HL-60 (cell line): Measurements from ENCODE around the gene PRKACG.

Experiments used
- DNase-seq, 2 experiments: peaks; one replicate each; pipeline ENCODE4 v3.0.0-alpha.2; 2010 to 2020; ENCODE audit warnings: low read depth in 1 of 2, low spot score in 1 of 2
- H3K27ac ChIP-seq: fragments of 250-450 bp; sonication (Bioruptor Pico); replicated peaks from 2 replicates; pipeline ENCODE4 v1.5.1; 2020; ENCODE audit warnings: mild to moderate bottlenecking, moderate library complexity
- H3K27me3 ChIP-seq: fragments of 250-450 bp; sonication (Bioruptor Pico); 2 replicates; pipeline ENCODE4 v1.5.1; 2021; ENCODE audit warnings: mild to moderate bottlenecking, moderate library complexity; ENCODE audit not compliant: insufficient read depth, poor library complexity, severe bottlenecking
- H3K4me3 ChIP-seq: replicated peaks from 2 replicates; pipeline ENCODE4 v1.5.1; 2011; ENCODE audit warnings: mild to moderate bottlenecking, control low read depth, low read length; ENCODE audit not compliant: insufficient read depth
- GABPA ChIP-seq: IDR thresholded peaks from 2 replicates; pipeline ENCODE4 v1.6.1; 2012; ENCODE audit warnings: low read depth
- POLR2AphosphoS5 ChIP-seq: IDR thresholded peaks from 2 replicates; pipeline ENCODE4 v1.6.1; 2012; ENCODE audit warnings: low read depth
- SPI1 ChIP-seq: IDR thresholded peaks from 2 replicates; pipeline ENCODE4 v1.6.1; 2012; ENCODE audit warnings: low read depth, mild to moderate bottlenecking, borderline replicate concordance
- TF ChIP-seq, protein P1 (sequence below): IDR thresholded peaks from one replicate; pipeline ENCODE4 v1.5.1; 2011; ENCODE audit warnings: low read length, control low read depth, inconsistent platforms; ENCODE audit not compliant: insufficient read depth
- TF ChIP-seq, protein P2 (sequence below): IDR thresholded peaks from 2 replicates; pipeline ENCODE4 v1.6.1; 2012; ENCODE audit warnings: low read depth; ENCODE audit not compliant: insufficient replicate concordance

The PRKACG gene

DNA sequence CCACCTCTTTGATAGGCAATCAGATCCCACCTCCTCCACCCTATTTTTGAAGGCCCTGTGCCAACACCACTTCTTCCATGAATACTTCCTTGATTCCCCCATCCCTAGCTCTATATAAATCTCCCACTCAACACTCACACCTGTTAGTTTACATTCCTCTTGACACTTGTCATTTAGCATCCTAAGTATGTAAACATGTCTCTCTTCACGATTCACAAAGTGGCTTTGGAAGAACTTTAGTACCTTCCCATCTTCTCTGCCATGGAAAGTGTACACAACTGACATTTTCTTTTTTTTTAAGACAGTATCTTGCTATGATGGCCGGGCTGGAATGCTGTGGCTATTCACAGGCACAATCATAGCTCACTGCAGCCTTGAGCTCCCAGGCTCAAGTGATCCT, 20.2 kb upstream of the PRKACG start:
- TF ChIP-seq, protein P1, sequence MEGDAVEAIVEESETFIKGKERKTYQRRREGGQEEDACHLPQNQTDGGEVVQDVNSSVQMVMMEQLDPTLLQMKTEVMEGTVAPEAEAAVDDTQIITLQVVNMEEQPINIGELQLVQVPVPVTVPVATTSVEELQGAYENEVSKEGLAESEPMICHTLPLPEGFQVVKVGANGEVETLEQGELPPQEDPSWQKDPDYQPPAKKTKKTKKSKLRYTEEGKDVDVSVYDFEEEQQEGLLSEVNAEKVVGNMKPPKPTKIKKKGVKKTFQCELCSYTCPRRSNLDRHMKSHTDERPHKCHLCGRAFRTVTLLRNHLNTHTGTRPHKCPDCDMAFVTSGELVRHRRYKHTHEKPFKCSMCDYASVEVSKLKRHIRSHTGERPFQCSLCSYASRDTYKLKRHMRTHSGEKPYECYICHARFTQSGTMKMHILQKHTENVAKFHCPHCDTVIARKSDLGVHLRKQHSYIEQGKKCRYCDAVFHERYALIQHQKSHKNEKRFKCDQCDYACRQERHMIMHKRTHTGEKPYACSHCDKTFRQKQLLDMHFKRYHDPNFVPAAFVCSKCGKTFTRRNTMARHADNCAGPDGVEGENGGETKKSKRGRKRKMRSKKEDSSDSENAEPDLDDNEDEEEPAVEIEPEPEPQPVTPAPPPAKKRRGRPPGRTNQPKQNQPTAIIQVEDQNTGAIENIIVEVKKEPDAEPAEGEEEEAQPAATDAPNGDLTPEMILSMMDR: no peak
- TF ChIP-seq, protein P2, sequence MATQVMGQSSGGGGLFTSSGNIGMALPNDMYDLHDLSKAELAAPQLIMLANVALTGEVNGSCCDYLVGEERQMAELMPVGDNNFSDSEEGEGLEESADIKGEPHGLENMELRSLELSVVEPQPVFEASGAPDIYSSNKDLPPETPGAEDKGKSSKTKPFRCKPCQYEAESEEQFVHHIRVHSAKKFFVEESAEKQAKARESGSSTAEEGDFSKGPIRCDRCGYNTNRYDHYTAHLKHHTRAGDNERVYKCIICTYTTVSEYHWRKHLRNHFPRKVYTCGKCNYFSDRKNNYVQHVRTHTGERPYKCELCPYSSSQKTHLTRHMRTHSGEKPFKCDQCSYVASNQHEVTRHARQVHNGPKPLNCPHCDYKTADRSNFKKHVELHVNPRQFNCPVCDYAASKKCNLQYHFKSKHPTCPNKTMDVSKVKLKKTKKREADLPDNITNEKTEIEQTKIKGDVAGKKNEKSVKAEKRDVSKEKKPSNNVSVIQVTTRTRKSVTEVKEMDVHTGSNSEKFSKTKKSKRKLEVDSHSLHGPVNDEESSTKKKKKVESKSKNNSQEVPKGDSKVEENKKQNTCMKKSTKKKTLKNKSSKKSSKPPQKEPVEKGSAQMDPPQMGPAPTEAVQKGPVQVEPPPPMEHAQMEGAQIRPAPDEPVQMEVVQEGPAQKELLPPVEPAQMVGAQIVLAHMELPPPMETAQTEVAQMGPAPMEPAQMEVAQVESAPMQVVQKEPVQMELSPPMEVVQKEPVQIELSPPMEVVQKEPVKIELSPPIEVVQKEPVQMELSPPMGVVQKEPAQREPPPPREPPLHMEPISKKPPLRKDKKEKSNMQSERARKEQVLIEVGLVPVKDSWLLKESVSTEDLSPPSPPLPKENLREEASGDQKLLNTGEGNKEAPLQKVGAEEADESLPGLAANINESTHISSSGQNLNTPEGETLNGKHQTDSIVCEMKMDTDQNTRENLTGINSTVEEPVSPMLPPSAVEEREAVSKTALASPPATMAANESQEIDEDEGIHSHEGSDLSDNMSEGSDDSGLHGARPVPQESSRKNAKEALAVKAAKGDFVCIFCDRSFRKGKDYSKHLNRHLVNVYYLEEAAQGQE: no peak
- TF ChIP-seq GABPA: no peak
- no peak for TF ChIP-seq SPI1
- TF ChIP-seq POLR2AphosphoS5: no peak
- no peak for DNase-seq
- Histone ChIP-seq H3K27me3 (no peaks in the 10 kb centered on the region), H3K27ac (no peak overlapping the region), H3K4me3 (no peak overlapping the region)

DNA sequence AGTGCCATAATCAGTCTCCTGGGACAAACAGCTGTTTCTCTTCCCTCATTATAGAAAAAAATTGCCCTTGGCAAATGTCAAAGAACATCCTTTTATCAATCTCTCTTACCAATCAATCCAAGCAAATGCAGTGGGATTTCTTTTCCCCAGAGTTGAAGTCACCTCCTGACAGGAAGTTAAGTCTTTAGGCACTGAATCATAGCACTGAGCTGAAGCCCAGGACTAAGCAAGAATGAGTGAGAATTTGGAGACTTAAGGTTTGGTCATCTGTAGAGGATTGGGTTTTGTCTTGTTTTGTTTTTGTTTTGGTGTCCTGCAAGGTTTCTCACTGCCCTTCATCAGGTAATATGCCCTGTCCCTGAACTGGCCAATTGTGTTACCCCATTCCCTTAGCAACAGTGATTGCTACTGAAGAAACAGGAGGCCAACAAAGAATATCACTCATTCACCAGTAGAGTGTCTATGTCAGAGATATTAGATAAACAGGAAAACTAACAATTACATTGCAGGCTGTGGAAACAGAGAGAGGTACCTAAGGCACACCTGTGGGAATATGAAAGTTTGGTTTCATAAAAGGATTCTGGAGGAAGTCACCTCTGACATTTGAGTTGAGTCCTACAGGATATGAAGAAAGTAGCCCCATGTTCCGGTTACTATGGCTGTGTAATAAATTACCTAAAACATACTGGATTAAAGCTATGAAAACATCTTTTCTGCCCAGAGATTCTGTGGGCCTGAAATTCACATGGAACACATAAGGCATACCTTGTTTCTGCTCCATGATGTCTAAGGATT, 17.1 kb upstream of the PRKACG start:
- H3K4me3 ChIP-seq: no peak overlapping the region
- H3K27me3 ChIP-seq: no peaks in the 10 kb centered on the region
- DNase-seq: no peak
- TF ChIP-seq GABPA (no peak), SPI1 (no peak), POLR2AphosphoS5 (no peak)
- TF ChIP-seq, protein P1: no peak
- TF ChIP-seq, protein P2: no peak
- H3K27ac ChIP-seq: no peak overlapping the region

DNA sequence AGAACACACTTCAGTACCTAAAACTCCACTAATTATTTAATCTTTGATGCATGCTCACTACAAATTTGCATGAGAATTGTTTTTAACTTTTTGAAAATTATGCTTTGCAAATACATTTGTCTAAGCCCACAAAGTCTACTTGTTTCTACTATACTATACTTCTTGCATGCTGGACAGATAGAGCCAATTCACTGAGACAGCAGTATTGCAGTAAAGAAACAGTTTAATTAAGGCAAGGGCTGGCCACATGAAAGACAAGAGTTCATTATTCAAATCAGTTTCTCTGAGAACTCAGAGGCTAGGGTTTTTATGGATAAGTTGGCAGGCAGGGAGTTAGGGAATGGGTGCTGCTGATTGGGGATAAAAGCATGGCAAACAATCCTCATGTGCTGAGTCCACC, 15.6 kb upstream of the PRKACG start:
- Histone ChIP-seq H3K27ac (no peak overlapping the region), H3K27me3 (no peaks in the 10 kb centered on the region), H3K4me3 (no peak overlapping the region)
- TF ChIP-seq, protein P1: no peak
- no peak for TF ChIP-seq GABPA
- TF ChIP-seq, protein P2: no peak
- no peak for TF ChIP-seq SPI1
- TF ChIP-seq POLR2AphosphoS5: no peak
- no peak for DNase-seq
